Stimulated activated naive B cell treated with anti-CD40 and anti-IgM and Interleukin-4, amounts not matched to agents 10 μg/mL and 1 μg/mL and 100 μg/mL, for 72 hours (primary cell): Measurements from ENCODE around the gene NHSL1.

ENCODE experiments used
- ATAC-seq, 2 donors: fragments of 150-1000 bp; cut with Tn5 transposase; replicated peaks; 2 replicates each; pipeline ENCODE4 v1.10.0; 2021; ENCODE audit warnings: moderate library complexity in 1 of 2
- DNase-seq: peaks from one replicate; pipeline ENCODE4 v3.0.0; 2021
- H3K27ac Mint-ChIP-seq: one replicate; pipeline ENCODE4 v1.8.0; 2022; ENCODE audit warnings: mild to moderate bottlenecking, mixed read lengths
- H3K27me3 Mint-ChIP-seq, 2 donors: one replicate each; pipeline ENCODE4 v1.8.0; 2022; ENCODE audit warnings: mixed read lengths in 2 of 2
- H3K36me3 Mint-ChIP-seq, 2 donors: one replicate each; pipeline ENCODE4 v1.8.0; 2022; ENCODE audit warnings: mixed read lengths in 2 of 2, mild to moderate bottlenecking in 1 of 2
- H3K4me1 Mint-ChIP-seq, 2 donors: one replicate each; pipeline ENCODE4 v1.8.0; 2022; ENCODE audit warnings: mixed read lengths in 2 of 2, mild to moderate bottlenecking in 1 of 2
- H3K4me3 Mint-ChIP-seq, 2 donors: one replicate each; pipeline ENCODE4 v1.8.0; 2022; ENCODE audit warnings: mild to moderate bottlenecking in 2 of 2, mixed read lengths in 2 of 2, moderate library complexity in 1 of 2
- H3K9me3 Mint-ChIP-seq, 2 donors: one replicate each; pipeline ENCODE4 v1.8.0; 2022; ENCODE audit warnings: mixed read lengths in 2 of 2, mild to moderate bottlenecking in 1 of 2

Gene NHSL1

GRCh38 chr6:138406443-138406842 is 92.9 kb downstream of the NHSL1 start:
- Mint-ChIP-seq H3K4me3 (no peak overlapping the region), H3K27me3 (no peaks in the 10 kb centered on the region), H3K36me3 (peaks cover 29 to 42% of the 10 kb centered on the region in 2 donors), H3K9me3 (no peaks in the 10 kb centered on the region), H3K27ac (no peak overlapping the region), H3K4me1 (peaks cover 19 to 29% of the 10 kb centered on the region in 2 donors)
- ATAC-seq (no peak), DNase-seq (no peak)

GRCh38 chr6:138405816-138406413 is 93.4 kb downstream of the NHSL1 start:
- peak overlapping the region; percentile 59 for H3K27ac Mint-ChIP-seq
- H3K4me1 Mint-ChIP-seq = peaks cover 17 to 28% of the 10 kb centered on the region in 2 donors

DNA sequence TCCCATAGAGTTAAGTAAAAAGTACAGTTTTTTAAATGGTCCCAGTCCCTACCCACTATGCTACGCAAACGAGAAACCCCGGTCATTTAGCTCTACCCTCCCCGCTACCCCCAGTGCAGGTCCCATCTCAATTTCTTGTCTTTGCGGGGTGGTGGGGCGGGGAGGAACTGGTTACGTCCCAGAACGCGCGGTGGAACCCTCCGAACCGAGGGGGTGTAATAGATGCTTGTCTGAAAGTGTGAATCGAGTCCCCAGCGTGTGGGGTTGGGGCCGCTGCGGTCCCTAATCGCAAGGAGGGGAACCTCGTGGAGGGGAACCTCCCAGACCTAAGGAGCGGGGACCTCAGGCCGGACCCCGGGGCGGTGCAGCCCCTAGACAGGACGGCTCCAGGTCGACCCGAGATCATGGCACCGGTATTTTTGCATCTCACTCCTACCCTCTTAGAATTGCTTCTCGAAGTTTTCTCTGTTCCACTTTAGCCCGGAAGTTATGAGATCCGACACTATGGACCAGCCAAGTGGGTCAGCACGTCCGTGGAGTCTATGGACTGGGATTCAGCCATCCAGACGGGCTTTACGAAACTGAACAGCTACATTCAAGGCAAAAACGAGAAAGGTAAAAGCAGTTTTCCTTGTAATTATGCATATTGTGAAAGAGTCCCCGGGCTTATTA is 94.5 kb downstream of the NHSL1 start:
- peak overlapping the region; percentile 84 for H3K27ac Mint-ChIP-seq
- H3K27me3 Mint-ChIP-seq = no peaks in the 10 kb centered on the region
- peaks cover 19 to 29% of the 10 kb centered on the region in 2 donors for H3K36me3 Mint-ChIP-seq
- DNase-seq (no peak), ATAC-seq (peak; percentile 32 to 34)
- H3K4me1 Mint-ChIP-seq = peaks cover 17 to 30% of the 10 kb centered on the region in 2 donors
- H3K4me3 Mint-ChIP-seq = peak overlapping the region; percentile 85 to 89
- H3K9me3 Mint-ChIP-seq = no peaks in the 10 kb centered on the region

More at GRCh38 chr6:138405816-138406413, 93.4 kb downstream of the NHSL1 start:
- no peak for ATAC-seq
- Mint-ChIP-seq H3K9me3 (no peaks in the 10 kb centered on the region), H3K4me3 (no peak overlapping the region), H3K36me3 (peaks cover 26 to 37% of the 10 kb centered on the region in 2 donors), H3K27me3 (no peaks in the 10 kb centered on the region)
- no peak for DNase-seq

- Mint-ChIP-seq H3K9me3 (no peaks in the 10 kb centered on the region), H3K36me3 (peaks cover 13 to 22% of the 10 kb centered on the region in 2 donors), H3K27me3 (no peaks in the 10 kb centered on the region), H3K4me1 (peaks cover 17 to 24% of the 10 kb centered on the region in 2 donors), H3K27ac (peak within 1 kb of the TSS; percentile 84), H3K4me3 (peak within 1 kb of the TSS; percentile 85 to 89)
- DNase-seq = peak; percentile 87
- ATAC-seq = peak; percentile 89 to 91
These were observed 95.3 kb downstream of the NHSL1 start, which contains the start of gene HEBP2 for GRCh38 chr6:138403801-138404665. Gene HEBP2 (plus strand): TSS chr6:138404223. CDS start chr6:138404496, 273 bp downstream.

GRCh38 chr6:138403324-138403800 is 95.9 kb downstream of the NHSL1 start:
- DNase-seq = peak; percentile 19
- H3K27me3 Mint-ChIP-seq = no peaks in the 10 kb centered on the region
- no peaks in the 10 kb centered on the region for H3K9me3 Mint-ChIP-seq
- peaks cover 7 to 17% of the 10 kb centered on the region in 2 donors for H3K36me3 Mint-ChIP-seq
- ATAC-seq = peak; percentile 27 to 40
- peaks cover 17 to 24% of the 10 kb centered on the region in 2 donors for H3K4me1 Mint-ChIP-seq
- H3K4me3 Mint-ChIP-seq = peak overlapping the region; percentile 79 to 89
- H3K27ac Mint-ChIP-seq = peak overlapping the region; percentile 76

DNA sequence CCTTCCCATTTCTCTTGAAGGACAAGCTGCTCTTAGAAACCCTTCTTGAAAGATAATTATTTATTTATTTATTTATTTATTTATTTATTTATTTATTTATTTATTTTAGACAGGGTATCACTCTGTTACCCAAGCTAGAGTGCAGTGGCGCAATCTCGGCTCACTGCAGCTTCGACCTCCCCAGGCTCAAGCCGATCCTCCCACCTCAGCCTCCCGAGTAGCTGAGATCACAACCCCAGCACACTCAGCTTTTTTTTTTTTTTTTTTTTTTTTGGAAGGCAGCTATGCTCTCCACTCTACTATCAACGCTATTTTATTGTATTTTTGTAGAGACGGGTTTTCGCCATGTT is 96.5 kb downstream of the NHSL1 start:
- Mint-ChIP-seq H3K27ac (peak overlapping the region; percentile 76), H3K36me3 (peaks cover 5 to 13% of the 10 kb centered on the region in 2 donors), H3K4me3 (peak overlapping the region; percentile 79 to 89), H3K27me3 (no peaks in the 10 kb centered on the region), H3K9me3 (no peaks in the 10 kb centered on the region), H3K4me1 (peaks cover 17 to 24% of the 10 kb centered on the region in 2 donors)
- ATAC-seq (no peak), DNase-seq (no peak)

DNA sequence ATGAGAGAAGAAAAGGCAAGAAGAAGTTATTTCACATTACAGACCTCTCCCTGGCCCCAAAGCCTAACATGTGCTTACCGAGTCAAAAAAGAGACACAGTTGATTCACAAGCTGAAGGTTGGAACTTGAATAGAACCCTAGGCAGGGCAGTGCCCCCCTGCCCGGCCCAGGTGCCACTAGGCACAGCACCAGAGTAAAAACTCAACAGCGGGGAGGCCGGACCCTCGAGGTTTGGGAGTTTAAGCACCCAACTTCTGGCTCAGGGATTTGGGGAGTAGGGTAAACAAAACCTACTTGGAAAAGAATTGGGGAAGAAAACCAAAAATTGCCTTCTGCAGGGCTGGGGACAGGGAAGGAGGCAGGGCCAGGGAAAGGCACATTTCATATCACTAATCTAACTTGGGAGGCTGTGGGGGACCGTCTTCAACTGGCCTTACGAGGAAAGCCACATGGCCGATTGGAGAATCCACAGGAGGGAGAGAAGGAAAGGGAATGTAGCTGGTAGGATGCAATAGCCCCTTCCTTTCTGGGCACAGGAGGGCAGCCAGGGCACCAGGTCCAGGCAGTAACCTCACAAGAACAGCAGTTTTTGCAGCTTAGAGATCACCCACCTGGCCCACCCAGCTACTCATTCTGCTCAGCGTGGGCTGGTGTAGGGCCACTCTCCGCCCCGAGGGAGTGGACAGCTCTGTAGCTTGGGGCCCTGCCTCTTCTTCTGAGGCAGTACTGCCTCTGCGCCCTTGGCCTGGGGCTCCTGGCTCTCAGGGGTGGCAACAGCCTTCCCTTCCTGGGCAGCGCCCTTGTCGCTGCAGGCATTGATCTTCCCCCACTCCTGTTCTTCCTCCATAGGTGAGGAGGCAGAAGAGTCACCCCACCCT is 97.1 kb downstream of the NHSL1 start:
- peak overlapping the region; percentile 77 for H3K27ac Mint-ChIP-seq
- peaks cover 0 to 7% of the 10 kb centered on the region in 2 donors for H3K36me3 Mint-ChIP-seq
- ATAC-seq (no peak), DNase-seq (no peak)
- H3K4me1 Mint-ChIP-seq = peaks cover 17 to 24% of the 10 kb centered on the region in 2 donors
- no peaks in the 10 kb centered on the region for H3K9me3 Mint-ChIP-seq
- H3K4me3 Mint-ChIP-seq = peak overlapping the region in 1 of 2 donors; percentile 18
- no peaks in the 10 kb centered on the region for H3K27me3 Mint-ChIP-seq

DNA sequence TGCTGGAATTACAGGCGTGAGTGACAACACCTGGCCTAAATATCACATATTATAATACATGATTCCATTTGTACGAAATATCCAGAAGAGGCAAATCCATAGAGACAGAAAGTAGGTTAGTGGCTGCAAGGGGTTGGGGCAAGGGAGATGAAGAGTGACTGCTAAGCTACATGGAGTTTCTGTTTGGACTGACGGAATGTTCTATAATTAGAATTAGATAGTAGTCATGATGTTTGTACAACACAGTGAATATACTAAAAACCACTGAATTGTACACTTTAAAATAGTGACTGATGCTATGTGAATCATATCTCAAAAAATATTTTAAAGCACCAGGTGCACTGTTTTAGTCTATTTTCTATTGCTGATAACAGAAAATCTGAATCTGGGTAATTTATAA is 99.0 kb downstream of the NHSL1 start:
- no peak overlapping the region for H3K4me3 Mint-ChIP-seq
- H3K27me3 Mint-ChIP-seq = no peaks in the 10 kb centered on the region
- DNase-seq = no peak
- no peak overlapping the region for H3K27ac Mint-ChIP-seq
- no peaks in the 10 kb centered on the region for H3K9me3 Mint-ChIP-seq
- no peak for ATAC-seq
- H3K36me3 Mint-ChIP-seq = no peaks in the 10 kb centered on the region
- H3K4me1 Mint-ChIP-seq = peaks cover 16 to 27% of the 10 kb centered on the region in 2 donors

GRCh38 chr6:138397128-138398122 is 101.9 kb downstream of the NHSL1 start:
- H3K27me3 Mint-ChIP-seq = no peaks in the 10 kb centered on the region
- DNase-seq (no peak), ATAC-seq (no peak)
- peaks cover 14 to 29% of the 10 kb centered on the region in 2 donors for H3K4me1 Mint-ChIP-seq
- no peak overlapping the region for H3K4me3 Mint-ChIP-seq
- no peaks in the 10 kb centered on the region for H3K36me3 Mint-ChIP-seq
- H3K9me3 Mint-ChIP-seq = no peaks in the 10 kb centered on the region
- H3K27ac Mint-ChIP-seq = no peak overlapping the region

GRCh38 chr6:138396709-138397108 is 102.6 kb downstream of the NHSL1 start:
- ATAC-seq = no peak
- H3K27ac Mint-ChIP-seq = no peak overlapping the region
- H3K4me3 Mint-ChIP-seq = no peak overlapping the region
- H3K4me1 Mint-ChIP-seq = peaks cover 14 to 29% of the 10 kb centered on the region in 2 donors
- H3K9me3 Mint-ChIP-seq = no peaks in the 10 kb centered on the region
- H3K27me3 Mint-ChIP-seq = no peaks in the 10 kb centered on the region
- no peaks in the 10 kb centered on the region for H3K36me3 Mint-ChIP-seq
- DNase-seq = no peak

GRCh38 chr6:138393871-138394783 is 105.2 kb downstream of the NHSL1 start:
- DNase-seq = no peak
- Mint-ChIP-seq H3K27me3 (peaks cover 2 to 4% of the 10 kb centered on the region in 2 donors), H3K4me3 (peak overlapping the region in 1 of 2 donors; percentile 2), H3K4me1 (peaks cover 9 to 20% of the 10 kb centered on the region in 2 donors), H3K36me3 (no peaks in the 10 kb centered on the region), H3K9me3 (no peaks in the 10 kb centered on the region), H3K27ac (peak overlapping the region; percentile 31)
- ATAC-seq = peak; percentile 88 to 90

GRCh38 chr6:138389551-138389950 is 109.7 kb downstream of the NHSL1 start:
- ATAC-seq (no peak), DNase-seq (no peak)
- Mint-ChIP-seq H3K9me3 (no peaks in the 10 kb centered on the region), H3K4me1 (peaks cover 5 to 9% of the 10 kb centered on the region in 2 donors), H3K27me3 (peaks cover 9 to 12% of the 10 kb centered on the region in 2 donors), H3K36me3 (no peaks in the 10 kb centered on the region), H3K4me3 (no peak overlapping the region), H3K27ac (no peak overlapping the region)
